IMR-90 (cell line): ENCODE data around the gene C12orf56. TPM values are rescaled to one million over a fixed set of nuclear protein-coding genes. Genes with fewer than 3 reads are reported as not detected.
"Not testable (repeated sequence)": the region's sequence is repeated elsewhere in the genome, so short reads cannot be mapped to it uniquely, and the experiment has no call there.

Experiments used
- ATAC-seq: fragments of 200-7000 bp; cut with Tn5 transposase; 2 replicates; pipeline ENCODE4 v1.9.1; 2020; ENCODE audit warnings: low read depth, mild to moderate bottlenecking, moderate library complexity
- BruUV-seq: library from RNA; stranded (reverse); fragments of 400-500 nt; replicated peaks from 2 replicates; lab custom pipeline; 2021; lab: Mats Ljungman, UMichigan
- CTCF ChIA-PET: fragments of 300-600 bp; formaldehyde crosslinking; extraction: SDS; loops from one replicate; lab custom pipeline; 2021; ENCODE audit warnings: antibody characterized with exemption; lab: Yijun Ruan, JAX
- POLR2A ChIA-PET: fragments of 300-600 bp; sonication (Branson Sonifier 250); formaldehyde crosslinking; loops from one replicate; lab custom pipeline; 2022; ENCODE audit warnings: antibody characterized with exemption; ENCODE audit not compliant: unreplicated experiment; lab: Charles Lee
- DNase-seq: peaks from one replicate; pipeline ENCODE4 v3.0.0; 2013
- H2AFZ ChIP-seq: replicated peaks from 2 replicates; pipeline ENCODE3; 2013; ENCODE audit warnings: low read length, mild to moderate bottlenecking; ENCODE audit not compliant: poor library complexity
- H2AK5ac ChIP-seq: 2 replicates; pipeline ENCODE4 v1.6.1; 2013; ENCODE audit warnings: low read depth, low read length, inconsistent platforms
- H2AK9ac ChIP-seq: replicated peaks from 2 replicates; pipeline ENCODE3; 2013; ENCODE audit warnings: mild to moderate bottlenecking, low read depth, low read length, moderate library complexity; ENCODE audit not compliant: poor library complexity
- H2BK120ac ChIP-seq: 2 replicates; pipeline ENCODE4 v1.6.1; 2013; ENCODE audit warnings: low read depth, low read length, inconsistent platforms
- H2BK15ac ChIP-seq: 3 replicates; pipeline ENCODE4 v1.6.1; 2013; ENCODE audit warnings: low read depth, low read length, inconsistent platforms
- H2BK20ac ChIP-seq: 2 replicates; pipeline ENCODE4 v1.6.1; 2013; ENCODE audit warnings: low read depth, mild to moderate bottlenecking, inconsistent platforms, low read length, moderate library complexity
- H2BK5ac ChIP-seq: 2 replicates; pipeline ENCODE4 v1.6.1; 2013; ENCODE audit warnings: mild to moderate bottlenecking, low read depth, low read length, inconsistent platforms; ENCODE audit not compliant: poor library complexity, severe bottlenecking
- H3K14ac ChIP-seq: replicated peaks from 2 replicates; pipeline ENCODE4 v1.6.1; 2013; ENCODE audit warnings: low read depth, low read length, inconsistent platforms
- H3K18ac ChIP-seq: 2 replicates; pipeline ENCODE4 v1.6.1; 2013; ENCODE audit warnings: low read depth, low read length, control low read depth
- H3K23ac ChIP-seq: 2 replicates; pipeline ENCODE4 v1.6.1; 2013; ENCODE audit warnings: low read depth, low read length, inconsistent platforms
- H3K27ac ChIP-seq: 2 replicates; pipeline ENCODE4 v1.5.1; 2013; ENCODE audit warnings: mild to moderate bottlenecking, control low read depth, low read length; ENCODE audit not compliant: insufficient read depth
- H3K27me3 ChIP-seq: 2 replicates; pipeline ENCODE4 v1.6.1; 2013; ENCODE audit warnings: low read length; ENCODE audit not compliant: control insufficient read depth, insufficient read depth
- H3K36me3 ChIP-seq: 2 replicates; pipeline ENCODE4 v1.6.1; 2013; ENCODE audit warnings: low read length, mixed read lengths; ENCODE audit not compliant: control insufficient read depth, insufficient read depth
- H3K4ac ChIP-seq: 2 replicates; pipeline ENCODE4 v1.6.1; 2013; ENCODE audit warnings: low read depth, low read length, inconsistent platforms
- H3K4me1 ChIP-seq: 2 replicates; pipeline ENCODE4 v1.6.1; 2013; ENCODE audit warnings: low read length, mixed read lengths; ENCODE audit not compliant: control insufficient read depth, insufficient read depth
- H3K4me2 ChIP-seq: 2 replicates; pipeline ENCODE4 v1.6.1; 2013; ENCODE audit warnings: low read depth, mild to moderate bottlenecking, control low read depth, low read length, moderate library complexity
- H3K4me3 ChIP-seq: 2 replicates; pipeline ENCODE4 v1.5.1; 2013; ENCODE audit warnings: low read depth, mild to moderate bottlenecking, control low read depth, low read length, moderate library complexity; ENCODE audit not compliant: insufficient read depth
- H3K56ac ChIP-seq: 2 replicates; pipeline ENCODE4 v1.6.1; 2013; ENCODE audit warnings: low read length, inconsistent platforms; ENCODE audit not compliant: insufficient read depth; ENCODE audit errors: extremely low read depth
- H3K79me1 ChIP-seq, 2 experiments: 2 replicates each; pipeline ENCODE4 v1.6.1; 2013; ENCODE audit warnings: low read length in 2 of 2, inconsistent platforms in 1 of 2, low read depth in 1 of 2
- H3K9ac ChIP-seq: 2 replicates; pipeline ENCODE4 v1.6.1; 2013; ENCODE audit warnings: low read depth, low read length, control low read depth
- H3K9me1 ChIP-seq: 2 replicates; pipeline ENCODE4 v1.6.1; 2013; ENCODE audit warnings: low read length, inconsistent platforms; ENCODE audit not compliant: insufficient read depth
- H3K9me3 ChIP-seq: 2 replicates; pipeline ENCODE4 v1.6.1; 2013; ENCODE audit warnings: low read length; ENCODE audit not compliant: control insufficient read depth, insufficient read depth
- H4K20me1 ChIP-seq: 2 replicates; pipeline ENCODE4 v1.6.1; 2013; ENCODE audit warnings: low read length, inconsistent platforms; ENCODE audit not compliant: insufficient read depth
- H4K5ac ChIP-seq: 2 replicates; pipeline ENCODE4 v1.6.1; 2013; ENCODE audit warnings: mild to moderate bottlenecking, low read depth, low read length, control low read depth
- H4K8ac ChIP-seq, 2 experiments: 2 replicates each; pipeline ENCODE4 v1.6.1; 2013; ENCODE audit warnings: low read depth in 2 of 2, low read length in 2 of 2, control low read depth in 1 of 2, inconsistent platforms in 1 of 2
- H4K91ac ChIP-seq: 2 replicates; pipeline ENCODE4 v1.6.1; 2013; ENCODE audit warnings: low read depth, low read length, inconsistent platforms; ENCODE audit not compliant: insufficient read depth
- WGBS, 2 experiments: methylation state at CpG; one replicate each; pipeline versions ENCODE4 v1.1.5 to v1.1.7; 2013; ENCODE audit warnings: missing lambda C conversion rate in 2 of 2; ENCODE audit not compliant: insufficient read length in 1 of 2; ENCODE audit errors: extremely low coverage in 2 of 2; 5-methylcytosine and 5-hydroxymethylcytosine counted together
- dilution Hi-C: fragments of 300-500 bp; cut with HindIII; formaldehyde crosslinking; loops from one replicate; pipeline ENCODE4 v1.14.3; 2018; ENCODE audit warnings: low sequenced_read_pairs; ENCODE audit not compliant: unreplicated experiment
- in situ Hi-C: fragments of 300-500 bp; cut with MboI; formaldehyde crosslinking; loops from 3 replicates; pipeline ENCODE4 v1.14.3; 2019; ENCODE audit warnings: low sequenced_read_pairs, inconsistent platforms, mixed read lengths
- intact Hi-C: fragments of 100-400 bp; cut with micrococcal nuclease; formaldehyde crosslinking; loops from 2 replicates; pipeline ENCODE4 v1.10.0; 2022
- polyA plus RNA-seq, 3 experiments: library from polyadenylated mRNA; depleted of rRNA; stranded (reverse); fragments of >200 nt; gene quantifications; 2 replicates each; pipeline ENCODE4 v1.2.3, GENCODE V29; 2012; ENCODE audit warnings: low replicate concordance in 1 of 3
- total RNA-seq: library from RNA; depleted of rRNA; stranded (reverse); fragments of >200 nt; gene quantifications from 2 replicates; pipeline ENCODE4 v1.2.3, GENCODE V29; 2012

C12orf56 gene
- total and polyA plus RNA-seq, 2 of the 4 experiments (the other 2 are of a cell fraction) = 0.09 TPM; not detected in 1

GRCh38 chr12:64329031-64329710, 61.4 kb downstream of the C12orf56 start:
- H4K20me1 ChIP-seq, CTCF ChIA-PET, H2BK120ac ChIP-seq, H2AFZ ChIP-seq, H3K4me2 ChIP-seq, H3K4me3 ChIP-seq, intact Hi-C loops, dilution Hi-C loops, POLR2A ChIA-PET, H3K23ac ChIP-seq, H2AK9ac ChIP-seq, H3K79me1 ChIP-seq, H2BK20ac ChIP-seq, H3K18ac ChIP-seq, H2BK15ac ChIP-seq, H3K4ac ChIP-seq, H2BK5ac ChIP-seq, H4K91ac ChIP-seq, H3K27ac ChIP-seq, H2AK5ac ChIP-seq, H3K36me3 ChIP-seq, DNase-seq, H3K9me3 ChIP-seq, H4K5ac ChIP-seq, BruUV-seq, H3K56ac ChIP-seq, H3K9ac ChIP-seq, H3K9me1 ChIP-seq, ATAC-seq, H4K8ac ChIP-seq, H3K4me1 ChIP-seq, H3K14ac ChIP-seq: not testable (repeated sequence)
- WGBS, 2 experiments = no CpG with 5 or more reads among the region's 9 CpGs
- in situ Hi-C loops = loop anchor here (25.0 kb wide), 1 partner anchor 917 kb away; no protein-coding TSS in a partner anchor
- H3K27me3 ChIP-seq = peaks cover 12% of the 10 kb centered on the region
